Neural crest cell (in vitro differentiated cells): ENCODE results near the gene AKAP13. TPM values are rescaled to one million over a fixed set of nuclear protein-coding genes. Genes with fewer than 3 reads are reported as not detected.

Source experiments
- DNase-seq: peaks from one replicate; pipeline ENCODE4 v3.0.0; 2021; ENCODE audit warnings: low read depth, mixed read lengths, low spot score
- H3K27ac Mint-ChIP-seq: one replicate; pipeline ENCODE4 v1.8.0; 2021; ENCODE audit warnings: mild to moderate bottlenecking, mixed read lengths; ENCODE audit not compliant: unreplicated experiment
- H3K27me3 Mint-ChIP-seq: 2 replicates; pipeline ENCODE4 v1.8.0; 2021; ENCODE audit warnings: low read depth, mild to moderate bottlenecking, mixed read lengths
- H3K36me3 Mint-ChIP-seq: 2 replicates; pipeline ENCODE4 v1.8.0; 2021; ENCODE audit warnings: low read depth, mild to moderate bottlenecking, mixed read lengths
- H3K4me1 Mint-ChIP-seq: 2 replicates; pipeline ENCODE4 v1.8.0; 2021; ENCODE audit warnings: mixed read lengths
- H3K4me3 Mint-ChIP-seq: one replicate; pipeline ENCODE4 v1.8.0; 2021; ENCODE audit warnings: mild to moderate bottlenecking, mixed read lengths
- H3K9me3 Mint-ChIP-seq: 2 replicates; pipeline ENCODE4 v1.8.0; 2021; ENCODE audit warnings: mixed read lengths
- CTCF ChIP-seq: fragments of 200-600 bp; sonication (generic); conservative IDR thresholded peaks from 2 replicates; pipeline ENCODE4 v1.5.0; 2021; ENCODE audit warnings: antibody characterized with exemption, mild to moderate bottlenecking
- total RNA-seq: library from RNA; stranded (reverse); gene quantifications from 2 replicates; pipeline ENCODE4 v1.2.1, GENCODE V29; 2021

The AKAP13 gene
- total RNA-seq, 1 donor from 2014 or later: 81.3 TPM

- no peaks in the 10 kb centered on the region for H3K9me3 Mint-ChIP-seq
Measured at GRCh38 chr15:85417276-85417675, 36.9 kb downstream of the AKAP13 start.

GRCh38 chr15:85419161-85419560 is 38.8 kb downstream of the AKAP13 start:
- TF ChIP-seq CTCF: no peak

More at GRCh38 chr15:85417276-85417675, 36.9 kb downstream of the AKAP13 start:
- H3K36me3 Mint-ChIP-seq: peaks cover 5% of the 10 kb centered on the region
- TF ChIP-seq CTCF: no peak
- peaks cover 62% of the 10 kb centered on the region for H3K4me1 Mint-ChIP-seq
- H3K4me3 Mint-ChIP-seq: no peak overlapping the region
- DNase-seq: no peak
- H3K27me3 Mint-ChIP-seq: no peaks in the 10 kb centered on the region
- no peak overlapping the region for H3K27ac Mint-ChIP-seq

GRCh38 chr15:85421116-85421925 is 40.9 kb downstream of the AKAP13 start:
- DNase-seq: no peak
- Mint-ChIP-seq H3K4me3 (no peak overlapping the region), H3K9me3 (no peaks in the 10 kb centered on the region), H3K4me1 (peaks cover 46% of the 10 kb centered on the region), H3K36me3 (peaks cover 5% of the 10 kb centered on the region), H3K27ac (no peak overlapping the region), H3K27me3 (no peaks in the 10 kb centered on the region)
- no peak for TF ChIP-seq CTCF

More at GRCh38 chr15:85419161-85419560, 38.8 kb downstream of the AKAP13 start:
- Mint-ChIP-seq H3K27me3 (no peaks in the 10 kb centered on the region), H3K4me3 (no peak overlapping the region), H3K27ac (no peak overlapping the region), H3K9me3 (no peaks in the 10 kb centered on the region), H3K4me1 (peaks cover 58% of the 10 kb centered on the region), H3K36me3 (peaks cover 5% of the 10 kb centered on the region)
- no peak for DNase-seq

GRCh38 chr15:85422607-85423006 is 42.2 kb downstream of the AKAP13 start:
- DNase-seq: no peak
- H3K4me1 Mint-ChIP-seq: peaks cover 40% of the 10 kb centered on the region
- H3K4me3 Mint-ChIP-seq: no peak overlapping the region
- H3K36me3 Mint-ChIP-seq: peaks cover 5% of the 10 kb centered on the region
- no peaks in the 10 kb centered on the region for H3K9me3 Mint-ChIP-seq
- no peak for TF ChIP-seq CTCF
- H3K27me3 Mint-ChIP-seq: no peaks in the 10 kb centered on the region
- H3K27ac Mint-ChIP-seq: no peak overlapping the region

GRCh38 chr15:85423256-85423655 is 42.9 kb downstream of the AKAP13 start:
- H3K27me3 Mint-ChIP-seq: no peaks in the 10 kb centered on the region
- TF ChIP-seq CTCF: no peak
- H3K27ac Mint-ChIP-seq: peak overlapping the region; percentile 3
- peaks cover 39% of the 10 kb centered on the region for H3K4me1 Mint-ChIP-seq
- no peaks in the 10 kb centered on the region for H3K9me3 Mint-ChIP-seq
- DNase-seq: no peak
- no peak overlapping the region for H3K4me3 Mint-ChIP-seq
- H3K36me3 Mint-ChIP-seq: peaks cover 5% of the 10 kb centered on the region
